PC-3 (cell line): ENCODE results near the gene ELAVL4. TPM values are rescaled to one million over a fixed set of nuclear protein-coding genes. Genes with fewer than 3 reads are reported as not detected.

ENCODE experiments used
- ATAC-seq: fragments of 200-7000 bp; cut with Tn5 transposase; 2 replicates; pipeline ENCODE4 v1.9.1; 2020; ENCODE audit warnings: mild to moderate bottlenecking, moderate library complexity
- BruUV-seq: library from RNA; stranded (reverse); fragments of 400-500 nt; replicated peaks from 2 replicates; lab custom pipeline; 2021; lab: Mats Ljungman, UMichigan
- CTCF ChIA-PET: fragments of 300-600 bp; sonication (Branson Sonifier 250); formaldehyde crosslinking; loops from one replicate; lab custom pipeline; 2022; ENCODE audit warnings: antibody characterized with exemption; lab: Charles Lee
- POLR2A ChIA-PET: fragments of 300-600 bp; sonication (Branson Sonifier 250); formaldehyde crosslinking; loops from one replicate; lab custom pipeline; 2022; ENCODE audit warnings: antibody characterized with exemption; ENCODE audit not compliant: unreplicated experiment; lab: Charles Lee
- DNase-seq: peaks from one replicate; pipeline ENCODE4 v3.0.0-alpha.2; 2015
- H2AFZ ChIP-seq: fragments of 300-600 bp; sonication (generic); 2 replicates; pipeline ENCODE4 v1.6.0; 2016; ENCODE audit warnings: antibody characterized with exemption, low read length
- H3F3A ChIP-seq: fragments of 300-600 bp; sonication (generic); one replicate; pipeline ENCODE4 v1.6.0; 2017; ENCODE audit warnings: antibody characterized with exemption, low read length, control low read depth, mild to moderate bottlenecking; ENCODE audit not compliant: unreplicated experiment
- H3K27ac ChIP-seq: fragments of 300-600 bp; sonication (generic); 2 replicates; pipeline ENCODE4 v1.5.1; 2016; ENCODE audit warnings: mild to moderate bottlenecking, low read length
- H3K27me3 ChIP-seq: fragments of 300-600 bp; sonication (generic); 2 replicates; pipeline ENCODE4 v1.6.1; 2016; ENCODE audit warnings: low read length, mixed read lengths
- H3K36me3 ChIP-seq: fragments of 300-600 bp; sonication (generic); 2 replicates; pipeline ENCODE4 v1.6.1; 2016; ENCODE audit warnings: low read depth, mixed run types, low read length, mixed read lengths
- H3K4me1 ChIP-seq: fragments of 300-600 bp; sonication (generic); 2 replicates; pipeline ENCODE4 v1.5.1; 2016; ENCODE audit warnings: low read length; ENCODE audit not compliant: insufficient read depth
- H3K4me2 ChIP-seq: fragments of 300-600 bp; sonication (generic); 2 replicates; pipeline ENCODE4 v1.6.0; 2016; ENCODE audit warnings: low read length
- H3K4me3 ChIP-seq: fragments of 300-600 bp; sonication (generic); 2 replicates; pipeline ENCODE4 v1.5.1; 2016; ENCODE audit warnings: mild to moderate bottlenecking, low read length, mixed read lengths
- H3K79me2 ChIP-seq: fragments of 300-600 bp; sonication (generic); 2 replicates; pipeline ENCODE4 v1.6.1; 2017; ENCODE audit warnings: low read length, mixed read lengths
- H3K9ac ChIP-seq: fragments of 300-600 bp; sonication (generic); 2 replicates; pipeline ENCODE4 v1.6.0; 2016; ENCODE audit warnings: mild to moderate bottlenecking, low read length
- H3K9me2 ChIP-seq: fragments of 300-600 bp; sonication (generic); replicated peaks from 2 replicates; pipeline ENCODE4 v1.6.1; 2016; ENCODE audit warnings: mixed run types, low read length, mixed read lengths
- H3K9me3 ChIP-seq: fragments of 300-600 bp; sonication (generic); 2 replicates; pipeline ENCODE4 v1.6.1; 2016; ENCODE audit warnings: low read length, mixed read lengths
- H4K20me1 ChIP-seq: fragments of 300-600 bp; sonication (generic); 2 replicates; pipeline ENCODE4 v1.6.1; 2016; ENCODE audit warnings: low read length, mixed read lengths
- CTCF ChIP-seq: fragments of 300-600 bp; sonication (generic); conservative IDR thresholded peaks from 2 replicates; pipeline ENCODE4 v1.5.1; 2017; ENCODE audit warnings: antibody characterized with exemption, low read depth, mild to moderate bottlenecking, low read length
- EZH2 ChIP-seq: fragments of 300-600 bp; sonication (generic); IDR thresholded peaks from one replicate; pipeline ENCODE4 v1.6.1; 2017; ENCODE audit warnings: antibody characterized with exemption, mild to moderate bottlenecking, low read length; ENCODE audit not compliant: unreplicated experiment
- EZH2phosphoT487 ChIP-seq: fragments of 300-600 bp; sonication (generic); IDR thresholded peaks from 2 replicates; pipeline ENCODE4 v1.6.1; 2018; ENCODE audit warnings: mild to moderate bottlenecking, antibody characterized with exemption, low read length, borderline replicate concordance
- intact Hi-C: fragments of 100-400 bp; cut with micrococcal nuclease; formaldehyde crosslinking; loops from 2 replicates; pipeline ENCODE4 v1.9.0; 2023
- total RNA-seq: library from RNA; depleted of rRNA; stranded (reverse); fragments of >200 nt; gene quantifications from 2 replicates; pipeline ENCODE4 v1.2.3, GENCODE V29; 2014

ELAVL4 gene
- total RNA-seq, 1 experiment from 2014 or later: not detected

DNA sequence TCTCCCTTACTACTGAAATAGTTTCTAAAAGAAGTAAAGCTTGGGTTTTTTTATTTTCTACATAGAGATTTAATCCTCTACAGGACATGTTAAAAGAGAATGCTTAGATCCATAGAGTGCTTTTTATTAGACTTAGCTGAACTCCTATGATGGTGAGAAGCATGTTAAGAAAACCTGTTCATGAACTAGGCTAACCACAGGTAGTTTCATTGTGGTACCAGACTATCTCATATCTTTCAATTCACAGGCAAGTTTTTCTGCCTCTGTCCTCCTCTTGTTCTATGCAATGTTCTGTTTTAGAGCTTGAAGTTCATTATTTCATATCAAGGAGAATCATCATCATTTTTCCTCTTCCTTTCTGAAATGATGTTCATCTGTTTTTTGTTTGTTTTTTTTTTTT, 65.4 kb downstream of the ELAVL4 start:
- H3K4me1 ChIP-seq: no peaks in the 10 kb centered on the region
- DNase-seq (no peak), ATAC-seq (no peak)
- no peak overlapping the region for H3K4me2 ChIP-seq
- BruUV-seq: no TSS peak
- H3K36me3 ChIP-seq: no peaks in the 10 kb centered on the region
- H3K27ac ChIP-seq: no peak overlapping the region
- H3K9ac ChIP-seq: no peak overlapping the region
- H3K27me3 ChIP-seq: no peaks in the 10 kb centered on the region
- intact Hi-C loops: no loop called here
- TF ChIP-seq CTCF (no peak), EZH2 (no peak), EZH2phosphoT487 (no peak)
- no peaks in the 10 kb centered on the region for H3F3A ChIP-seq
- POLR2A ChIA-PET: no interaction called here
- no peak overlapping the region for H3K4me3 ChIP-seq
- no peaks in the 10 kb centered on the region for H3K9me2 ChIP-seq
- no peaks in the 10 kb centered on the region for H3K9me3 ChIP-seq
- CTCF ChIA-PET: no interaction called here
- H2AFZ ChIP-seq: no peak overlapping the region
- no peaks in the 10 kb centered on the region for H3K79me2 ChIP-seq
- no peaks in the 10 kb centered on the region for H4K20me1 ChIP-seq

- Histone ChIP-seq H3K4me3 (no peak overlapping the region), H3K27ac (no peak overlapping the region), H3K9me2 (no peaks in the 10 kb centered on the region), H3K4me2 (no peak overlapping the region), H3K9ac (no peak overlapping the region), H3F3A (no peaks in the 10 kb centered on the region), H2AFZ (no peak overlapping the region), H3K4me1 (no peaks in the 10 kb centered on the region), H3K36me3 (no peaks in the 10 kb centered on the region), H3K79me2 (no peaks in the 10 kb centered on the region), H4K20me1 (no peaks in the 10 kb centered on the region), H3K9me3 (no peaks in the 10 kb centered on the region), H3K27me3 (no peaks in the 10 kb centered on the region)
- ChIA-PET CTCF (no interaction called here), POLR2A (no interaction called here)
- intact Hi-C loops: no loop called here
- DNase-seq (no peak), ATAC-seq (no peak)
- TF ChIP-seq CTCF: no peak
- no peak for TF ChIP-seq EZH2
- no peak for TF ChIP-seq EZH2phosphoT487
- no TSS peak for BruUV-seq
These were observed 67.3 kb downstream of the ELAVL4 start for GRCh38 chr1:50175719-50176639.

GRCh38 chr1:50177994-50178393, 69.3 kb downstream of the ELAVL4 start:
- TF ChIP-seq CTCF (no peak), EZH2 (no peak), EZH2phosphoT487 (no peak)
- ChIA-PET CTCF (no interaction called here), POLR2A (no interaction called here)
- Histone ChIP-seq H3K9me2 (no peaks in the 10 kb centered on the region), H3K9ac (no peak overlapping the region), H3K79me2 (no peaks in the 10 kb centered on the region), H3K4me2 (no peak overlapping the region), H3F3A (no peaks in the 10 kb centered on the region), H2AFZ (no peak overlapping the region), H3K27me3 (no peaks in the 10 kb centered on the region), H3K4me1 (no peaks in the 10 kb centered on the region), H3K27ac (no peak overlapping the region), H3K9me3 (no peaks in the 10 kb centered on the region), H4K20me1 (no peaks in the 10 kb centered on the region), H3K4me3 (no peak overlapping the region), H3K36me3 (no peaks in the 10 kb centered on the region)
- ATAC-seq (no peak), DNase-seq (no peak)
- intact Hi-C loops: no loop called here
- no TSS peak for BruUV-seq
